HCT116 (cell line): ENCODE data around the gene CTTN. TPM values are rescaled to one million over a fixed set of nuclear protein-coding genes. Genes with fewer than 3 reads are reported as not detected.

Experiments used
- ATAC-seq: fragments of 200-7000 bp; cut with Tn5 transposase; 2 replicates; pipeline ENCODE4 v1.9.1; 2020; ENCODE audit warnings: mild to moderate bottlenecking, moderate library complexity
- BruUV-seq: library from RNA; stranded (reverse); fragments of 400-500 nt; replicated peaks from 2 replicates; lab custom pipeline; 2021; lab: Mats Ljungman, UMichigan
- CTCF ChIA-PET: fragments of 300-600 bp; sonication (Branson Sonifier 250); formaldehyde crosslinking; loops from one replicate; lab custom pipeline; 2021; ENCODE audit warnings: antibody characterized with exemption; lab: Charles Lee
- POLR2A ChIA-PET: fragments of 300-600, 350-600 bp; sonication (Branson Sonifier 250); formaldehyde crosslinking; loops from one replicate; lab custom pipeline; 2021; ENCODE audit warnings: antibody characterized with exemption; lab: Charles Lee
- RAD21 ChIA-PET, 2 experiments: fragments of 300-600 bp; sonication (Branson Sonifier 250); formaldehyde crosslinking; loops; one replicate each; lab custom pipeline; 2023; ENCODE audit warnings: low total read pairs in 2 of 2; ENCODE audit not compliant: uncharacterized antibody in 2 of 2, unreplicated experiment in 2 of 2, low non-redundant PET in 1 of 2; lab: Charles Lee
- DNase-seq: peaks from one replicate; pipeline ENCODE4 v3.0.0-alpha.2; 2010; ENCODE audit warnings: low read depth, low spot score
- H2AFZ ChIP-seq: fragments of 200-600 bp; shearing (Covaris generic), sonication (generic); 2 replicates; pipeline ENCODE4 v1.6.1; 2017; ENCODE audit warnings: low read depth, mixed run types, mixed read lengths, antibody characterized with exemption, low read length; ENCODE audit not compliant: poor library complexity, severe bottlenecking
- H3K27ac ChIP-seq: 2 replicates; pipeline ENCODE4 v1.5.1; 2012; ENCODE audit warnings: low read depth, low read length
- H3K27me3 ChIP-seq: fragments of 200-600 bp; sonication (generic); 2 replicates; pipeline ENCODE4 v1.6.1; 2016; ENCODE audit warnings: mixed run types, low read length, mixed read lengths; ENCODE audit not compliant: insufficient read depth
- H3K36me3 ChIP-seq, 2 experiments: fragments of 200-500 bp in 1 of 2; fragments of 200-600 bp in 1 of 2; sonication (Bioruptor generic) in 1 of 2; sonication (generic) in 1 of 2; 2 replicates each; pipeline versions ENCODE4 v1.5.1 to v1.6.1; 2014 to 2016; ENCODE audit warnings: low read length in 2 of 2, inconsistent platforms in 1 of 2, mixed read lengths in 1 of 2, mixed run types in 1 of 2; ENCODE audit not compliant: insufficient read depth in 2 of 2, control insufficient read depth in 1 of 2
- H3K4me1 ChIP-seq, 2 experiments: fragments of 200-600 bp in 1 of 2; sonication (generic) in 1 of 2; 2 replicates each; pipeline versions ENCODE4 v1.5.1 to v1.6.1; 2012 to 2017; ENCODE audit warnings: low read length in 2 of 2, inconsistent platforms in 1 of 2, mild to moderate bottlenecking in 1 of 2, mixed read lengths in 1 of 2, mixed run types in 1 of 2, moderate library complexity in 1 of 2; ENCODE audit not compliant: insufficient read depth in 2 of 2, control insufficient read depth in 1 of 2
- H3K4me2 ChIP-seq: fragments of 200-600 bp; sonication (generic); 2 replicates; pipeline ENCODE4 v1.6.1; 2017; ENCODE audit warnings: mixed run types, low read length, mixed read lengths
- H3K4me3 ChIP-seq, 2 experiments: fragments of 200-600 bp in 1 of 2; sonication (generic) in 1 of 2; replicated peaks in 1 of 2; 2 replicates each; pipeline ENCODE4 v1.5.1; 2011 to 2016; ENCODE audit warnings: low read length in 2 of 2, control low read depth in 1 of 2, low read depth in 1 of 2, mild to moderate bottlenecking in 1 of 2, mixed read lengths in 1 of 2, mixed run types in 1 of 2
- H3K79me2 ChIP-seq: fragments of 200-600 bp; sonication (generic); 2 replicates; pipeline ENCODE4 v1.6.1; 2017; ENCODE audit warnings: mild to moderate bottlenecking, mixed run types, low read length, moderate library complexity, mixed read lengths; ENCODE audit not compliant: insufficient read depth
- H3K9ac ChIP-seq: fragments of 200-600 bp; sonication (generic); 2 replicates; pipeline ENCODE4 v1.6.1; 2016; ENCODE audit warnings: low read length, mixed read lengths
- H3K9me2 ChIP-seq: fragments of 200-600 bp; sonication (generic), shearing (Covaris generic); 2 replicates; pipeline ENCODE4 v1.6.1; 2017; ENCODE audit warnings: mixed run types, mild to moderate bottlenecking, moderate library complexity; ENCODE audit not compliant: insufficient read depth
- H3K9me3 ChIP-seq, 2 experiments: fragments of 200-500 bp in 1 of 2; fragments of 200-600 bp in 1 of 2; sonication (Bioruptor generic) in 1 of 2; sonication (generic) in 1 of 2; 2 replicates each; pipeline ENCODE4 v1.6.1; 2014 to 2017; ENCODE audit warnings: low read length in 2 of 2, mixed read lengths in 2 of 2, inconsistent platforms in 1 of 2, low read depth in 1 of 2, mild to moderate bottlenecking in 1 of 2, mixed run types in 1 of 2, moderate library complexity in 1 of 2; ENCODE audit not compliant: control insufficient read depth in 1 of 2, insufficient read depth in 1 of 2
- H4K20me1 ChIP-seq: fragments of 200-600 bp; sonication (generic), shearing (Covaris generic); 2 replicates; pipeline ENCODE4 v1.6.1; 2017; ENCODE audit warnings: mixed run types, mild to moderate bottlenecking, moderate library complexity; ENCODE audit not compliant: insufficient read depth
- CBX3 ChIP-seq: IDR thresholded peaks from 2 replicates; pipeline ENCODE4 v1.6.1; 2012; ENCODE audit warnings: low read depth
- CEBPB ChIP-seq: IDR thresholded peaks from 2 replicates; pipeline ENCODE4 v1.6.1; 2012; ENCODE audit warnings: low read depth
- EGR1 ChIP-seq: IDR thresholded peaks from 2 replicates; pipeline ENCODE4 v1.6.1; 2012; ENCODE audit warnings: low read depth
- EZH2 ChIP-seq: fragments of 200-600 bp; sonication (generic); IDR thresholded peaks from 2 replicates; pipeline ENCODE4 v1.6.1; 2017; ENCODE audit warnings: antibody characterized with exemption, mixed run types
- FOSL1 ChIP-seq: IDR thresholded peaks from 2 replicates; pipeline ENCODE4 v1.6.1; 2012; ENCODE audit warnings: low read depth
- JUND ChIP-seq: IDR thresholded peaks from 2 replicates; pipeline ENCODE4 v1.6.1; 2012
- POLR2A ChIP-seq: IDR thresholded peaks from 2 replicates; pipeline ENCODE4 v1.7.0; 2011; ENCODE audit warnings: borderline replicate concordance; ENCODE audit not compliant: insufficient read depth, insufficient read length; ENCODE audit errors: extremely low read depth
- POLR2AphosphoS5 ChIP-seq: IDR thresholded peaks from 2 replicates; pipeline ENCODE4 v1.6.1; 2011; ENCODE audit warnings: mild to moderate bottlenecking, low read depth, low read length, moderate library complexity
- RAD21 ChIP-seq: IDR thresholded peaks from 2 replicates; pipeline ENCODE4 v1.6.1; 2012; ENCODE audit warnings: low read depth, mild to moderate bottlenecking
- intact Hi-C: fragments of 100-400 bp; cut with micrococcal nuclease; formaldehyde crosslinking; loops from 2 replicates; pipeline ENCODE4 v1.10.0; 2022
- total RNA-seq: library from RNA; stranded (reverse); gene quantifications from one replicate; pipeline ENCODE4 v1.2.1, GENCODE V29; 2021; ENCODE audit not compliant: unreplicated experiment
- TF ChIP-seq, protein P1 (sequence below): IDR thresholded peaks from 2 replicates; pipeline ENCODE4 v1.6.1; 2012
- TF ChIP-seq, protein P2 (sequence below): IDR thresholded peaks from 2 replicates; pipeline ENCODE4 v1.6.1; 2011; ENCODE audit warnings: mild to moderate bottlenecking, low read length, moderate library complexity; ENCODE audit not compliant: insufficient replicate concordance; ENCODE audit errors: extremely low read depth
- TF ChIP-seq, protein P3 (sequence below): IDR thresholded peaks from 2 replicates; pipeline ENCODE4 v1.6.1; 2012; ENCODE audit warnings: low read depth

CTTN gene
- total RNA-seq, 1 experiment from 2014 or later, result 249 TPM

DNA sequence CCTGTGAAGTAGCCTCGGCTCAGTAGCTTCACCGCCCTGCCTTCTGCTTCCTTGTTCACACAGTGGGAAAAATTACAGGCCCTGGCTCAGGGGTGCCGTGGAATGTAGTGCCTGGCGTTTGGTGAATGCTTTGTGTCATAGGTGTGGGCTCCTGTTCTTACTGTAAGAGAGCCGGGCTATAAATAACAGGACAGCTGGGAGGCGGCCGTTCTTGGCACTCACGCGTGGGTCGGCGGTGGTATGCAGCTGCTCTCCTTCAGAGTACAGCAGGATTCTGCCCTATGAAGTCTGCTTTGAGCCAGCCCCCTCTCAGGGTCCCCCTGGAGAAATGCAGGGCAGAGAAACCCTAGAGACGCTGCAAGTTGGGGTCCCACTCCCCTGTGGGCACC lies 84.2 kb downstream of the CTTN start:
- Histone ChIP-seq H3K4me3 (peak overlapping the region; percentile 15 to 48), H3K4me1 (peaks cover 26 to 39% of the 10 kb centered on the region in 2 experiments), H3K4me2 (peak overlapping the region; percentile 85), H3K9me2 (no peaks in the 10 kb centered on the region), H3K27ac (peak overlapping the region; percentile 68), H3K9ac (peak overlapping the region; percentile 53), H3K79me2 (no peaks in the 10 kb centered on the region), H3K27me3 (no peaks in the 10 kb centered on the region), H4K20me1 (no peaks in the 10 kb centered on the region), H2AFZ (no peak overlapping the region), H3K36me3 (no peaks in the 10 kb centered on the region), H3K9me3 (no peaks in the 10 kb centered on the region)
- DNase-seq, result no peak
- intact Hi-C loops, result loop anchor here (5.0 kb wide), 1 partner anchor 75 kb away; no protein-coding TSS in a partner anchor
- CTCF ChIA-PET, result interaction anchor here (0.7 to 2.5 kb wide), 3 partner anchors 13 to 86 kb away, joined by 3 to 21 read pairs (median 3); no protein-coding TSS in a partner anchor
- POLR2A ChIA-PET, result interaction anchor here (1.0 kb wide), 2 partner anchors 11 to 73 kb away, joined by 3 to 4 read pairs; no protein-coding TSS in a partner anchor
- no peak for TF ChIP-seq EGR1
- TF ChIP-seq, protein P1, sequence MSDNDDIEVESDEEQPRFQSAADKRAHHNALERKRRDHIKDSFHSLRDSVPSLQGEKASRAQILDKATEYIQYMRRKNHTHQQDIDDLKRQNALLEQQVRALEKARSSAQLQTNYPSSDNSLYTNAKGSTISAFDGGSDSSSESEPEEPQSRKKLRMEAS, result 0 out of 2 replicates have a peak, but pooled peaks have one; percentile 12
- no TSS peak for BruUV-seq
- ATAC-seq, result peak; percentile 57; the same call in 1 of the 2 replicates
- RAD21 ChIA-PET, result interaction anchor here in 1 of 2 experiments (0.6 kb wide), 1 partner anchor 86 kb away, joined by 3 read pairs; no protein-coding TSS in a partner anchor

DNA sequence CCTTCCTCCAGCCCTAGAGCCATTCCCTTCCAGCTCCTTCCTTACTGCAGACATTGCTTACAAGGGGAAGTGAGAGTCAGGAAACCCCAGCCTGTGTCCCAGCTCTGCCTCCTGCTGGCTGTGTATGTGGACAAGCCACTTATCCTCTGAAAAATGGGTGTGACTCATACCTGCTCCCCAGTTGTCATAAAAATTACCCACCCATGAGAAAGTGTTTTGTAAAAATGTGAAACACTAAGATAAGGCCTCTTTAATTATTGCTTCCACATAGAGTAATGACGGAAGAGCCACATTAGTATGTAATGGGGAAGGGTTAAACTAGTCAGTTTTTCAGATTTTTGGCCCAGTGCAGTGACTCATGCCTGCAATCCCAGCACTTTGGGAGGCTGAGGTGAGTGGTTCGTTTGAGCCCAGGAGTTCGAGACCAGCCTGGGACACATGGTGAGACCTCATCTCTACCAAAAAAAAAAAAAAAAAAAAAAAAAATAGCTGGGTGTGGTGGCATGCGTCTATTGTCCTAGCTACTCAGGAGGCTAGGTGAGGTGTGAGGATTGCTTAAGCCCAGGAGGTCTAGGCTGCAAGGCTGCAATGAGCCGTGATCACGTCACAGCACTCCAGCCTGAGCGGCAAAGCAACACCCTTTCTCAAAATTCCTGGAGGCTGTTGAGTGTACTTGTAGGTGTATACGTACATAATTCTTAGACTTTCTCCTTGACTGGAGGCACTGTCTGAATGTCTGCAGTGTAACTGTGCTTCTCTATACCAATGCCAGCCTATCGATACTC lies 84.9 kb downstream of the CTTN start:
- CTCF ChIA-PET, result interaction anchor here (1.1 to 2.5 kb wide), 2 partner anchors 14 to 62 kb away, joined by 3 to 21 read pairs; no protein-coding TSS in a partner anchor
- DNase-seq (peak; percentile 60), ATAC-seq (peak; percentile 72)
- Histone ChIP-seq H3K4me2 (peak overlapping the region; percentile 85), H3K9me2 (no peaks in the 10 kb centered on the region), H4K20me1 (no peaks in the 10 kb centered on the region), H3K27me3 (no peaks in the 10 kb centered on the region), H3K27ac (peak overlapping the region; percentile 68), H3K4me1 (peaks cover 26 to 39% of the 10 kb centered on the region in 2 experiments), H3K79me2 (no peaks in the 10 kb centered on the region), H2AFZ (no peak overlapping the region), H3K9me3 (no peaks in the 10 kb centered on the region), H3K4me3 (peak overlapping the region; percentile 15 to 48), H3K9ac (peak overlapping the region; percentile 53), H3K36me3 (no peaks in the 10 kb centered on the region)
- BruUV-seq, result no TSS peak
- intact Hi-C loops, result loop anchor here (5.0 kb wide), 1 partner anchor 74 kb away; no protein-coding TSS in a partner anchor
- POLR2A ChIA-PET, result interaction anchor here (1.0 kb wide), 2 partner anchors 12 to 73 kb away, joined by 3 to 4 read pairs; no protein-coding TSS in a partner anchor
- RAD21 ChIA-PET, result interaction anchor here in 1 of 2 experiments (0.6 kb wide), 1 partner anchor 85 kb away, joined by 3 read pairs; no protein-coding TSS in a partner anchor
- TF ChIP-seq, protein P2, sequence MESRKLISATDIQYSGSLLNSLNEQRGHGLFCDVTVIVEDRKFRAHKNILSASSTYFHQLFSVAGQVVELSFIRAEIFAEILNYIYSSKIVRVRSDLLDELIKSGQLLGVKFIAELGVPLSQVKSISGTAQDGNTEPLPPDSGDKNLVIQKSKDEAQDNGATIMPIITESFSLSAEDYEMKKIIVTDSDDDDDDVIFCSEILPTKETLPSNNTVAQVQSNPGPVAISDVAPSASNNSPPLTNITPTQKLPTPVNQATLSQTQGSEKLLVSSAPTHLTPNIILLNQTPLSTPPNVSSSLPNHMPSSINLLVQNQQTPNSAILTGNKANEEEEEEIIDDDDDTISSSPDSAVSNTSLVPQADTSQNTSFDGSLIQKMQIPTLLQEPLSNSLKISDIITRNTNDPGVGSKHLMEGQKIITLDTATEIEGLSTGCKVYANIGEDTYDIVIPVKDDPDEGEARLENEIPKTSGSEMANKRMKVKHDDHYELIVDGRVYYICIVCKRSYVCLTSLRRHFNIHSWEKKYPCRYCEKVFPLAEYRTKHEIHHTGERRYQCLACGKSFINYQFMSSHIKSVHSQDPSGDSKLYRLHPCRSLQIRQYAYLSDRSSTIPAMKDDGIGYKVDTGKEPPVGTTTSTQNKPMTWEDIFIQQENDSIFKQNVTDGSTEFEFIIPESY, result no peak
- peak; percentile 56 for TF ChIP-seq RAD21
- TF ChIP-seq, protein P3, sequence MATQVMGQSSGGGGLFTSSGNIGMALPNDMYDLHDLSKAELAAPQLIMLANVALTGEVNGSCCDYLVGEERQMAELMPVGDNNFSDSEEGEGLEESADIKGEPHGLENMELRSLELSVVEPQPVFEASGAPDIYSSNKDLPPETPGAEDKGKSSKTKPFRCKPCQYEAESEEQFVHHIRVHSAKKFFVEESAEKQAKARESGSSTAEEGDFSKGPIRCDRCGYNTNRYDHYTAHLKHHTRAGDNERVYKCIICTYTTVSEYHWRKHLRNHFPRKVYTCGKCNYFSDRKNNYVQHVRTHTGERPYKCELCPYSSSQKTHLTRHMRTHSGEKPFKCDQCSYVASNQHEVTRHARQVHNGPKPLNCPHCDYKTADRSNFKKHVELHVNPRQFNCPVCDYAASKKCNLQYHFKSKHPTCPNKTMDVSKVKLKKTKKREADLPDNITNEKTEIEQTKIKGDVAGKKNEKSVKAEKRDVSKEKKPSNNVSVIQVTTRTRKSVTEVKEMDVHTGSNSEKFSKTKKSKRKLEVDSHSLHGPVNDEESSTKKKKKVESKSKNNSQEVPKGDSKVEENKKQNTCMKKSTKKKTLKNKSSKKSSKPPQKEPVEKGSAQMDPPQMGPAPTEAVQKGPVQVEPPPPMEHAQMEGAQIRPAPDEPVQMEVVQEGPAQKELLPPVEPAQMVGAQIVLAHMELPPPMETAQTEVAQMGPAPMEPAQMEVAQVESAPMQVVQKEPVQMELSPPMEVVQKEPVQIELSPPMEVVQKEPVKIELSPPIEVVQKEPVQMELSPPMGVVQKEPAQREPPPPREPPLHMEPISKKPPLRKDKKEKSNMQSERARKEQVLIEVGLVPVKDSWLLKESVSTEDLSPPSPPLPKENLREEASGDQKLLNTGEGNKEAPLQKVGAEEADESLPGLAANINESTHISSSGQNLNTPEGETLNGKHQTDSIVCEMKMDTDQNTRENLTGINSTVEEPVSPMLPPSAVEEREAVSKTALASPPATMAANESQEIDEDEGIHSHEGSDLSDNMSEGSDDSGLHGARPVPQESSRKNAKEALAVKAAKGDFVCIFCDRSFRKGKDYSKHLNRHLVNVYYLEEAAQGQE, result no peak
- no peak for TF ChIP-seq POLR2A
- TF ChIP-seq CBX3, result peak; percentile 42; the same call in 1 of the 2 replicates
- peak; percentile 71 for TF ChIP-seq JUND
- TF ChIP-seq CEBPB, result no peak
- TF ChIP-seq FOSL1, result peak; percentile 76
- TF ChIP-seq POLR2AphosphoS5, result peak; percentile 11; the same call in 1 of the 2 replicates
- no peak for TF ChIP-seq EZH2
